Left ventricle myocardium inferior (tissue), 1 donor: ENCODE measurements around the gene RPL31. TPM values are rescaled to one million over a fixed set of nuclear protein-coding genes. Genes with fewer than 3 reads are reported as not detected.

Experiments
- DNase-seq: peaks from one replicate; pipeline ENCODE4 v3.0.0-alpha.2; 2020
- H3K27ac ChIP-seq: fragments of 200-600 bp; replicated peaks from 2 replicates; pipeline ENCODE4 v1.8.0; 2021
- H3K27me3 ChIP-seq: fragments of 200-600 bp; 2 replicates; pipeline ENCODE4 v1.8.0; 2021; ENCODE audit warnings: low read depth
- H3K36me3 ChIP-seq: fragments of 200-600 bp; 2 replicates; pipeline ENCODE4 v1.8.0; 2021
- H3K4me1 ChIP-seq: fragments of 200-600 bp; 2 replicates; pipeline ENCODE4 v1.8.0; 2021
- H3K4me3 ChIP-seq: fragments of 200-600 bp; 2 replicates; pipeline ENCODE4 v1.8.0; 2021; ENCODE audit warnings: mild to moderate bottlenecking, moderate library complexity
- H3K9me3 ChIP-seq: fragments of 200-600 bp; replicated peaks from 2 replicates; pipeline ENCODE4 v1.8.0; 2021
- intact Hi-C: fragments of 100-400 bp; cut with micrococcal nuclease; formaldehyde crosslinking; loops from one replicate; pipeline ENCODE4 v1.11.0; 2022
- total RNA-seq: library from RNA; stranded (reverse); fragmentation: NEBNext Ultra II Directional; extraction: Animal tissue kit (Norgen Biotek cat#: 25700); gene quantifications from one replicate; pipeline ENCODE4 v1.2.1, GENCODE V29; 2021
- TF ChIP-seq, protein P1 (sequence below): fragments of 200-600 bp; IDR thresholded peaks from 2 replicates; pipeline ENCODE4 v1.8.0; 2021; ENCODE audit warnings: antibody characterized with exemption, mild to moderate bottlenecking, borderline replicate concordance
- donor health status: DM: no; HTN: yes; CAD: no; lungs with severe emphysema.

The RPL31 gene
- total RNA-seq, 1 donor from 2014 or later, result 803 TPM

DNA sequence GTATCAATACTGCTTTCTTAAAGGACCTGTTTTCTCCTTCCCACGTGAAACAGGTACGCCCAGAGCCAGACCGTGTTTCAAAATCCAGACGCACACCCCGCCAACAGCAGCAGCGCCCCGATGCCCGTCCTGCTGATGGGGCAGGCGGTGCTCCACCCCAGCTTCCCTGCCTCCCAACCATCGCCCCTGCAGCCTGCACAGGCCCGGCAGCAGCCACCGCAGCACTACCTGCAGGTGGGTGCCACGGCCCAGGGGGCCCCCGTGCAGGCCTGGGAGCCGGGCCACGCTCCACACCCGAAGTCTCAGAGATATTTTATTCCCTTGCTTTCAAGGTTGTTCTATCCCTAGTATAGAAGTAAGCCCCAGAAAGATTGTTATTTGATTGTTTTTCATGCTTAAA is 8.8 kb upstream of the RPL31 start:
- no peaks in the 10 kb centered on the region for H3K27me3 ChIP-seq
- peaks cover 4% of the 10 kb centered on the region for H3K4me1 ChIP-seq
- no peak overlapping the region for H3K27ac ChIP-seq
- H3K4me3 ChIP-seq, result no peak overlapping the region
- DNase-seq, result no peak
- intact Hi-C loops, result no loop called here
- TF ChIP-seq, protein P1, sequence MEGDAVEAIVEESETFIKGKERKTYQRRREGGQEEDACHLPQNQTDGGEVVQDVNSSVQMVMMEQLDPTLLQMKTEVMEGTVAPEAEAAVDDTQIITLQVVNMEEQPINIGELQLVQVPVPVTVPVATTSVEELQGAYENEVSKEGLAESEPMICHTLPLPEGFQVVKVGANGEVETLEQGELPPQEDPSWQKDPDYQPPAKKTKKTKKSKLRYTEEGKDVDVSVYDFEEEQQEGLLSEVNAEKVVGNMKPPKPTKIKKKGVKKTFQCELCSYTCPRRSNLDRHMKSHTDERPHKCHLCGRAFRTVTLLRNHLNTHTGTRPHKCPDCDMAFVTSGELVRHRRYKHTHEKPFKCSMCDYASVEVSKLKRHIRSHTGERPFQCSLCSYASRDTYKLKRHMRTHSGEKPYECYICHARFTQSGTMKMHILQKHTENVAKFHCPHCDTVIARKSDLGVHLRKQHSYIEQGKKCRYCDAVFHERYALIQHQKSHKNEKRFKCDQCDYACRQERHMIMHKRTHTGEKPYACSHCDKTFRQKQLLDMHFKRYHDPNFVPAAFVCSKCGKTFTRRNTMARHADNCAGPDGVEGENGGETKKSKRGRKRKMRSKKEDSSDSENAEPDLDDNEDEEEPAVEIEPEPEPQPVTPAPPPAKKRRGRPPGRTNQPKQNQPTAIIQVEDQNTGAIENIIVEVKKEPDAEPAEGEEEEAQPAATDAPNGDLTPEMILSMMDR, result no peak
- H3K36me3 ChIP-seq, result peaks cover 50% of the 10 kb centered on the region
- no peaks in the 10 kb centered on the region for H3K9me3 ChIP-seq

DNA sequence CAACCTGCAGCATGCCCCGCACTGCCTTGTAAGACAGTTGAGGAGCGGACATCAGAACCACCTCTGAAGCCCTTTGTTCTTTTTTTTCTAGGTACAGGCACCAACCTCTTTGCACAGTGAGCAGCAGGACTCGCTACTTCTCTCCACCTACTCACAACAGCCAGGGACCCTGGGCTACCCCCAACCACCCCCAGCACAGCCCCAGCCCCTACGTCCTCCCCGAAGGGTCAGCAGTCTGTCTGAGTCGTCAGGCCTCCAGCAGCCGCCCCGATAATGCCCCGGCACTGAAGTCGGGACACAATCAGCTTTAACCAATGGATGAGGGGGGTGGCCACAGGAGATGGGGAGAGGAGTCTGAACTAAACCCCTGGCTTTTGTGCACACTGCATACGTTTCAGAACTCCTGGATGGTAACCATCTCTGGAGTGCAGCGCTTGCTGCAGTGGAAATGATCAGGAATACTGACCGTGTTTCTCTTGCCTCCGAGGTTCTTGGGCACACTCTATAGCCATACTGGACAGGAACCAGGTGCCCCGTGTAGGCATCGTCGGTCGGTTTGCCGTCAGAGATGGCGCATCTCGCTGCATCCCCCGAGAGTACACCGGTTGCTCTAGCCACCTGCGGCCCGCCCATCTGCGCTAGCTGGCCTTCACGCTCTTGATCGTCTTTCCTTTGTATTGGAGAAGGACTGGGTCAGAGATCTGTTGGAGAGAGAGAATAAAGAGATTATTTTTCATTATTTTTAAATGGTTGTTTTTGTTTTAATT is 6.6 kb upstream of the RPL31 start:
- peaks cover 45% of the 10 kb centered on the region for H3K36me3 ChIP-seq
- no peak overlapping the region for H3K27ac ChIP-seq
- DNase-seq, result no peak
- intact Hi-C loops, result no loop called here
- no peaks in the 10 kb centered on the region for H3K27me3 ChIP-seq
- no peaks in the 10 kb centered on the region for H3K9me3 ChIP-seq
- H3K4me1 ChIP-seq, result no peaks in the 10 kb centered on the region
- TF ChIP-seq, protein P1, result no peak
- no peak overlapping the region for H3K4me3 ChIP-seq

DNA sequence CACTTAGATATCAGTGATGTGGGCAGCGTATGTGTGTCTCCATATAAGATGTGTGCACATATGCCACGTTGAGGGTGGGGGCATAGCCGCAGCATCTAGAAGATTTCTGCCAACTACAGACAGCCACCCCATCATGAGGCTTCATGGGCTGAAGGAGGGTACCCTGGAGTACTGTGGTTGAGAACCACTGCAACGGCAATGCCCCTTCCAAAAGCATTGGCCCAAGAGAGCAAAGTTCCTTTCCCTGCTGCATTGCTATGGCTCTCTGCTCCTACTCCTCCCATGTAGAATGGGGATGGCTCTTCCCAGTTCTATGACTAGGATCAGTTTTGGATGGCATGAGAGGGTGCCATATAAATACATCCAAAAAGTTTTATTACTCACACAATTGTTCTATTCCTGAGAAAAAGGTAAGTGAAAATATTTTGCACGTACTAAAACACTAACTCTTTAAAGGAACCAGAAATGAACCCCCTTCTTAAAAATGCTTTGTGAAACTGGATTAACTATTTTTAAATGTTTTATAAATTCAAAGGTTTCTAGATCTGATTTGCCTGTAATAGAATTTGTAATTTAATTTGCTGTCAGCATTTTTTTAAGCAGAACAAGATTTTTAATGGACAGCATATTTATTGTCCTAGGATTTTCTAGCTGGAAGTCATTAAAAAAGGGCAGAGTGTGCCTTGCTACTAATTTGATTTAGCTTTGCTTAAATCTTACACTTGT is 4.4 kb upstream of the RPL31 start:
- intact Hi-C loops, result no loop called here
- Histone ChIP-seq H3K4me3 (no peak overlapping the region), H3K36me3 (peaks cover 34% of the 10 kb centered on the region)

DNA sequence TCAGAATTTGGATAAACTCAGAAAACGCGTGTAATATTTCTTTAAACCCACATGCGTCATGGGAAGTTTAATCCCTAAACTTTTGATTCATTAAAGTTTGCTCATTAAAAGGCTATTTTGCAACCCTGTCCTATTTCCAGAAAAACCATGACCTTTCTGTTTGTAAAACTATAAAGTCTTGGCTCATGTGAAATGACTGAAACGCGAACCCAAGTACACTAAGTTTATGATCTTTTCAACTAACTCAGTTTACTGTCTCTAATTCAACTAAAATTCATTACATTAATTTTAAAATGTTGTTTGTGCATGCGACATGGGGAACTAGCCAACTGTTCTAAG is 3.9 kb upstream of the RPL31 start:
- no peak overlapping the region for H3K4me3 ChIP-seq
- TF ChIP-seq, protein P1, result no peak
- intact Hi-C loops, result no loop called here
- no peaks in the 10 kb centered on the region for H3K9me3 ChIP-seq
- H3K36me3 ChIP-seq, result peaks cover 31% of the 10 kb centered on the region
- no peak overlapping the region for H3K27ac ChIP-seq
- peaks cover 18% of the 10 kb centered on the region for H3K4me1 ChIP-seq
- DNase-seq, result no peak
- no peaks in the 10 kb centered on the region for H3K27me3 ChIP-seq

More for the DNA sequence above, 4.4 kb upstream of the RPL31 start:
- peaks cover 13% of the 10 kb centered on the region for H3K4me1 ChIP-seq
- H3K27me3 ChIP-seq, result no peaks in the 10 kb centered on the region
- H3K9me3 ChIP-seq, result no peaks in the 10 kb centered on the region
- TF ChIP-seq, protein P1, result no peak
- no peak for DNase-seq
- no peak overlapping the region for H3K27ac ChIP-seq

DNA sequence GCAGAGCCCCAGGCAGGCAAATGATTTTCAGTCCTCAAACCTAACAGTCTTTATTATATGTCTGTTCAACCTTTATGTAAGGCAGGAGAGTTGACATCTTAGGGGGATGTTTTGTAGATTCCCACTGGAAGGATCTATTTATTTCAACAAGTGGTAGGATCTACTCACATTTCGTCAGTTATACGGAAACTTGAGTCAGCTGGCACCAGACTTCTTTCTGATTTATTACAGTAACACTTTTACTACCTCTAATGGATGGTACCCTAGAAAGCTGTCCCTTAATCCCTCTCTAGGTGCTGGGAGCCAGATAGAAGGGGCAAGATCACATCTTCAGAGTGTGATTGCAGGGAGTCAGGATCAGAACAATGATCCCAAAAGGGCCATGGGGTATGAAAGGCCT is 2.1 kb upstream of the RPL31 start:
- intact Hi-C loops, result no loop called here
- H3K9me3 ChIP-seq, result no peaks in the 10 kb centered on the region
- H3K36me3 ChIP-seq, result peaks cover 28% of the 10 kb centered on the region
- peaks cover 34% of the 10 kb centered on the region for H3K4me1 ChIP-seq
- no peak overlapping the region for H3K27ac ChIP-seq
- no peak overlapping the region for H3K4me3 ChIP-seq
- H3K27me3 ChIP-seq, result no peaks in the 10 kb centered on the region
- DNase-seq, result no peak
- TF ChIP-seq, protein P1, result no peak
